ENCODE results near the gene DUSP14.

Gene DUSP14

DNA sequence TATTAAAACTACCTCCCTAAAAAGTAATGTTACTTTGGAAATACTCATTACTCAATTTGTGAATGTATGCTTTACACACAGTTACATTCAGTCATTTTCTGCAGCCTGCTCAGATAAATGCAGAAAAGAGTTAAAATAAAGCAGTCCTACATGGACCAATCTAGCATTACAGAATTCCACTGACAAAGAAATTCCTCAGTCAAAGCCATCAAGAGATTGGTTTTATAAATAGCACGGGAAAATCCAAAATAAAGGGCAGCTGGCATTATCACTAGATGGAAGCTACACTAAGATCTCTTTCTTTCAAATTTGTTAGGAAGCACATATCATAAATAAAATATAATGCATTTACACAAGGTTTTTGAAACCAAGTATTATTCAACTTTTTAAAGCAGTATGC, 58.3 kb downstream of the DUSP14 start:
- no peak overlapping the region for H3K27ac ChIP-seq (ENCODE audit: low read depth, low read length)
- no peaks in the 10 kb centered on the region for H3K9me2 ChIP-seq (replicated peaks; ENCODE audit: control insufficient read depth, low read length)

DNA sequence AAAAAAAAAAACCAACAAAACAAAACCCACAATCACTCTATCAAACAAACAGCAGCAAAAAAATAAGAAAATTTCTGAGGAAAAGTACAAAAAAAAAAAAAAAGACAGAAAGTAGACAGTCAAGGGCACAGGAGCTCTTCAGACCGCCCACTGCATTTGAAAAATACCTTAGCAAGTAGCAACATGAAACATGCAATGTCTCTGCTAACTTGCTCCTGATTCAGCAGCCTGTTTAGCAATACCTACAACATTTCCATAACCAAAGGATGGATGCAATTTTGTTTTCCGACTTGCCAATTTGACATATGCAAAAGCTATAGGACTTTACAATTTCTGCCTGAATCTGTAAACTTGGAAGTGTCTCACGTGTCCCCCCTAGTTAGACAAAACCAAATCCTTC, 62.1 kb downstream of the DUSP14 start:
- H3K9me2 ChIP-seq (replicated peaks; ENCODE audit: control insufficient read depth, low read length) = no peaks in the 10 kb centered on the region
- H3K9me3 ChIP-seq (ENCODE audit: control insufficient read depth, insufficient read depth, low read length) = no peaks in the 10 kb centered on the region
- H3K27me3 ChIP-seq (ENCODE audit: control insufficient read depth, low read length) = no peaks in the 10 kb centered on the region
- no peaks in the 10 kb centered on the region for H3F3A ChIP-seq (ENCODE audit: control insufficient read depth, insufficient read depth)
- H3K4me3 ChIP-seq (ENCODE audit: low read length) = no peak overlapping the region
- TF ChIP-seq, protein P1, sequence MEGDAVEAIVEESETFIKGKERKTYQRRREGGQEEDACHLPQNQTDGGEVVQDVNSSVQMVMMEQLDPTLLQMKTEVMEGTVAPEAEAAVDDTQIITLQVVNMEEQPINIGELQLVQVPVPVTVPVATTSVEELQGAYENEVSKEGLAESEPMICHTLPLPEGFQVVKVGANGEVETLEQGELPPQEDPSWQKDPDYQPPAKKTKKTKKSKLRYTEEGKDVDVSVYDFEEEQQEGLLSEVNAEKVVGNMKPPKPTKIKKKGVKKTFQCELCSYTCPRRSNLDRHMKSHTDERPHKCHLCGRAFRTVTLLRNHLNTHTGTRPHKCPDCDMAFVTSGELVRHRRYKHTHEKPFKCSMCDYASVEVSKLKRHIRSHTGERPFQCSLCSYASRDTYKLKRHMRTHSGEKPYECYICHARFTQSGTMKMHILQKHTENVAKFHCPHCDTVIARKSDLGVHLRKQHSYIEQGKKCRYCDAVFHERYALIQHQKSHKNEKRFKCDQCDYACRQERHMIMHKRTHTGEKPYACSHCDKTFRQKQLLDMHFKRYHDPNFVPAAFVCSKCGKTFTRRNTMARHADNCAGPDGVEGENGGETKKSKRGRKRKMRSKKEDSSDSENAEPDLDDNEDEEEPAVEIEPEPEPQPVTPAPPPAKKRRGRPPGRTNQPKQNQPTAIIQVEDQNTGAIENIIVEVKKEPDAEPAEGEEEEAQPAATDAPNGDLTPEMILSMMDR (IDR thresholded peaks at IDR 0.05; ENCODE audit: low read depth, low read length, poor library complexity, severe bottlenecking) = no peak
- no peak for TF ChIP-seq EZH2phosphoT487 (IDR thresholded peaks at IDR 0.05; ENCODE audit: borderline replicate concordance, low read length)
- H3K27ac ChIP-seq (ENCODE audit: low read depth, low read length) = no peak overlapping the region
- no peak overlapping the region for H3K4me2 ChIP-seq (ENCODE audit: low read length)
- no peaks in the 10 kb centered on the region for H3K4me1 ChIP-seq (ENCODE audit: control insufficient read depth, low read length)
- H3K36me3 ChIP-seq (ENCODE audit: control insufficient read depth, low read length) = peaks cover 75% of the 10 kb centered on the region
- H3K79me2 ChIP-seq (ENCODE audit: control insufficient read depth, low read length) = peaks cover 65% of the 10 kb centered on the region
- no peaks in the 10 kb centered on the region for H4K20me1 ChIP-seq (ENCODE audit: control insufficient read depth, insufficient read depth, low read depth, low read length)

More for the DNA sequence above, 58.3 kb downstream of the DUSP14 start:
- TF ChIP-seq, protein P1 (IDR thresholded peaks at IDR 0.05; ENCODE audit: low read depth, low read length, poor library complexity, severe bottlenecking) = no peak
- TF ChIP-seq EZH2phosphoT487 (IDR thresholded peaks at IDR 0.05; ENCODE audit: borderline replicate concordance, low read length) = no peak
- Histone ChIP-seq H3K4me2 (ENCODE audit: low read length) (no peak overlapping the region), H3K79me2 (ENCODE audit: control insufficient read depth, low read length) (peaks cover 88% of the 10 kb centered on the region), H4K20me1 (ENCODE audit: control insufficient read depth, insufficient read depth, low read depth, low read length) (peaks cover 3% of the 10 kb centered on the region; the same call in 1 of the 2 replicates), H3K27me3 (ENCODE audit: control insufficient read depth, low read length) (no peaks in the 10 kb centered on the region), H3F3A (ENCODE audit: control insufficient read depth, insufficient read depth) (no peaks in the 10 kb centered on the region), H3K4me1 (ENCODE audit: control insufficient read depth, low read length) (no peaks in the 10 kb centered on the region), H3K9me3 (ENCODE audit: control insufficient read depth, insufficient read depth, low read length) (no peaks in the 10 kb centered on the region), H3K4me3 (ENCODE audit: low read length) (no peak overlapping the region), H3K36me3 (ENCODE audit: control insufficient read depth, low read length) (peaks cover 80% of the 10 kb centered on the region)

DNA sequence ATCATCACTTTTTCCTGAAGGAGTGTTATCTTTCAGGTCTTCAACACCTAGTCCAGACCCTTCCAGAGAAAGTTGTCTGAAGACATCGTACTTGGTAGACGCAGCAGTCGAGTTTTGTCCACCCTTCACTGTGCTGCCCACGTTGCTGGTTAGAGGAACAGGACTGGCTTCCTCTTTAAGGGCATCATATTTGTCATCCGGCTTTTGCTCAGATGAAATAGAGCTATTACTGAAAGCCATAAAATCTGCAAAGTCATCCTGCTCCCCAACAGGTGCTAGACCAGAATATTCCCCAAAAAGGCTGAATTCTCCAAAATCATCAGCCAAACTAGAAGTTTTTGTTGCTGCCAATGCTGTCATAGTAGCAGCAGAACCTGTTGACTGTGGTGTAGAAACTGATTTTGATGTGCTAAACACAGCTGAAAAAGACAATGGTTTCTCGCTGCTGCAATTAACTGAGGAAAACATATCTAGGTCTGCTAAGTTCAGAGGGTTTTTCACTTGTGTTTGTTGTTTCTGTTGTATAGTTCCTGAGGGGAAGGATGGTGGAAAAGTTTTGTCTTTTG, 63.8 kb downstream of the DUSP14 start:
- H3K9me3 ChIP-seq (ENCODE audit: control insufficient read depth, insufficient read depth, low read length) = no peaks in the 10 kb centered on the region
- no peak overlapping the region for H3K27ac ChIP-seq (ENCODE audit: low read depth, low read length)
- peaks cover 77% of the 10 kb centered on the region for H3K36me3 ChIP-seq (ENCODE audit: control insufficient read depth, low read length)
- H3K4me2 ChIP-seq (ENCODE audit: low read length) = no peak overlapping the region
- H3K27me3 ChIP-seq (ENCODE audit: control insufficient read depth, low read length) = no peaks in the 10 kb centered on the region
- no peaks in the 10 kb centered on the region for H3K9me2 ChIP-seq (replicated peaks; ENCODE audit: control insufficient read depth, low read length)
- H3K79me2 ChIP-seq (ENCODE audit: control insufficient read depth, low read length) = peaks cover 49% of the 10 kb centered on the region
- no peaks in the 10 kb centered on the region for H3K4me1 ChIP-seq (ENCODE audit: control insufficient read depth, low read length)
- no peak overlapping the region for H3K4me3 ChIP-seq (ENCODE audit: low read length)
- H3F3A ChIP-seq (ENCODE audit: control insufficient read depth, insufficient read depth) = no peaks in the 10 kb centered on the region
- no peaks in the 10 kb centered on the region for H4K20me1 ChIP-seq (ENCODE audit: control insufficient read depth, insufficient read depth, low read depth, low read length)
- TF ChIP-seq, protein P1 (IDR thresholded peaks at IDR 0.05; ENCODE audit: low read depth, low read length, poor library complexity, severe bottlenecking) = no peak
- TF ChIP-seq EZH2phosphoT487 (IDR thresholded peaks at IDR 0.05; ENCODE audit: borderline replicate concordance, low read length) = no peak
